HG02870 (cell line): ENCODE results near the gene LEAP2.

Experiments used
- ATAC-seq: cut with Tn5 transposase; IDR thresholded peaks from one replicate; pipeline ENCODE4 v1.9.1; 2021; ENCODE audit warnings: mild to moderate bottlenecking, moderate library complexity; ENCODE audit not compliant: unreplicated experiment

Gene LEAP2, protein sequence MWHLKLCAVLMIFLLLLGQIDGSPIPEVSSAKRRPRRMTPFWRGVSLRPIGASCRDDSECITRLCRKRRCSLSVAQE

DNA sequence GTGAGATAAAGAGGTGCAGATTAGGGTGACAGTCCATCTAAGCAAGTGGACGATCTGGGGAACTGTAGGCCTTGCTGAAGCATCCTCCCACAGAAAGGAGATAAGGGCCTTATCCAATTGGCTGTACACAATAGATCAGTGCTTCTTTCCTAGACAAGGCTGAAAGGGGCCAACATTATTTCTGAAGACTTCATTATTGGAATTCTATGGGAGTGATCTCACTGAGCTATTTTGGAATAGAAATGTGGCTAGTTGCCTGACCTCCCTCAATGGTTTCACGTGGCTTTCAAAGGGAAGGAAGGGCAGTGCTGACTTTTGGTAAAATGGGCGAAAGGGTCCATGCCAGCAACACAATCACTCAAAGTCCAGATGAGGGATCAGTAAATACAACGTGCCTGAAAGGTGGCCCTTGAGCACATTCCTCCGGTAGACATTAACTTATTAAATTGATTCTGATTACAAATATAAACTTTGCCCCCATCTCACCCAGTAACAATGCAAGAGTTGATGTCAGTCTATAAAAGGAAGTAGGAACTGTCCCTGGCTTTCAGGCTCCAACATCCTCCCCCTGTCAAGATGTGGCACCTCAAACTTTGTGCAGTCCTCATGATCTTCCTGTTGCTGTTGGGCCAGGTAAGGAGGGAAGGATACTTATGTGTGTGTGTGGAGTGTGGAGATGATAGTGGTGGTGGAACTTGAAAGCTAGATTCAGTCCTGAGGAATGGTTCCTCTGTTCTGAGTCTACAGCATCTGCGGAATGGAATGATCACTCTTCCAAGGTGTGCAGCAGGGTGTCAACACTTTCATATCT lies at the start of gene LEAP2:
Gene LEAP2, plus strand, starts transcription at position 550 of the 811 bp plus-strand sequence. Its CDS starts 27 bp downstream, at position 577.
- ATAC-seq, result no peak

DNA sequence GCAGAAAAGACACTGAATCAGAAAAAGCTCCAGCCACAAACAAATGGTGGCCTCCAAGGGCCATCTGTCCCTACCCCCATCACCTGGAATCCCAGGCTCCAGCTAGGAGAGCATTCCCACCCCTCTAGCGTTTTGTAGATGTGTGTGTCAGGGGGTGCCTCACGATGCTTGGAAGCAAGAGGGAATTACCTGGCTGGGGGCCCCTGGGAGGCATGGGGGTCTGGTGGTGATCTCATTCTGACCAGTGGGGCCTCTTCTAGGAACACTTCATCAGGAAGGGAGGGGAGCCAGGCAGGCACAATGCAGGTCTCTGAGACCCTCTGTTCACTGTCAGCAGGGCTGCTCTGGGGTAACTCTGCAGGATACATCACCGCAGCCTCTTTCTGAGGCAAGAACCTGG lies 49.0 kb upstream of the LEAP2 start:
- no peak for ATAC-seq

DNA sequence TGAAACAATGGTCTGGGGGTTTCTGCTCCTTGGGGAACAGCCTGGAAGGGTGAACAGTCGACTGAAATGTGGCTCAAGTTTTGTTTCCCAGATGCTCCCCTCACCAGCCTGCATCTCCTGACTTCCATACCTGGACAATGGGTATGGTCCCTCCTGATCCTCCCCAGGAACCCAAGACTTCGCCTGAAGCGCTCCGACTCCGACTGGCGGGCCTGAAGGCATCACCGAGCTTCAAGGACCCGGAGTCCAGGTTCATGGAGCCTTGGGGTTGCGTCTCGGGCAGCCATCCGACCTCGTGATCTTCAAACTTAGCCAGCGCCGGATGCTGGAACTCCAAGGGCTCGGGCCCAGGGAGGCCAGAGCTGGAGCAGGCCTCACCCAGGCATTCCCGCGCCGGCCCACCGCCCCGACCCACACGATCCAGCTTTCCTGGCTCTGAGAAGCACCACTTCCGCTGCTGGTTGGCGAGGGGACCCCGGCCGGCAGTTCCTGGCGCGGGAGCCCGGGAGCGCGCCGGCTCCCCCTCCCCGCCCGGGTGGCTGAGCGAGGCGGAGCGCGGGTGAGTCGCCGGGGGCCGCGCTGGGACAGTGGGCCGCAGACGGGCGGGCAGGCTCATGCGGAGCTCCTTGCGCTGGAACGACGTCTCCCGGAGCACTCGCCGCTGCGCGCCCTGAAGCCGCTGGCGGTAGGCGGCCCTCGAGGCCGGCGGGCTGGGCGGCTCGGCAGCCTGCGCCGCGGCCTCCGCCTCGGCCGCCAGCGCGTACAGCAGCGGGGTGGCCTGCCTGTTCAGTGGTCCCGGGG lies 48.2 kb upstream of the LEAP2 start:
- ATAC-seq, result no peak

DNA sequence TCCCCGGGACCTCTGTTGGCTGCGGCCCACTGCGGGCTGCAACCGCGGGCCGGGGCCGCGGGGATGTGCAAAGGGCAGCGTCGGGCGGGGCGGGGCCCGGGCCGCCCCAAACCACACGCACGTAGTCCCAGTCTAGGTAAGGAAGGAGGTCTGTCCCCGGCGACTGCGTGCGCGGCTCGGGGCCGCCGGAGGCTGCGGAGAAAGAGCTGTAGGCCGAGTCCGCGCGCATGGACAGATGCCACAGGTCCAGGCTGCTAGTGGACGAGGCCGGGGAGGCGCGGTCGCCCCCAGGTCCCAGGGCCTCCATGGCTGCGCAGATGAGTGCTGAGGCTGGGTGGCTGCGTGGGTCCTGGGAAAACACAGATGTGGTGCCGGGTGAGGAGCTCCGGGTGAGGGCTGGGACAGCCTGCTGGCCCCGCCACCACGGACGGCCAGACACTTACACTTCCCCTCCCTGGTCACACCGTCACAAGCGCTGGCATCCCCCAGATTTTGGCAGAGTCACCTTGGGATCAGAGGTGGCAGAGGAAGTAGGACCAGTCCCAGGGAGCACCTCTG lies 47.6 kb upstream of the LEAP2 start:
- ATAC-seq, result no peak

DNA sequence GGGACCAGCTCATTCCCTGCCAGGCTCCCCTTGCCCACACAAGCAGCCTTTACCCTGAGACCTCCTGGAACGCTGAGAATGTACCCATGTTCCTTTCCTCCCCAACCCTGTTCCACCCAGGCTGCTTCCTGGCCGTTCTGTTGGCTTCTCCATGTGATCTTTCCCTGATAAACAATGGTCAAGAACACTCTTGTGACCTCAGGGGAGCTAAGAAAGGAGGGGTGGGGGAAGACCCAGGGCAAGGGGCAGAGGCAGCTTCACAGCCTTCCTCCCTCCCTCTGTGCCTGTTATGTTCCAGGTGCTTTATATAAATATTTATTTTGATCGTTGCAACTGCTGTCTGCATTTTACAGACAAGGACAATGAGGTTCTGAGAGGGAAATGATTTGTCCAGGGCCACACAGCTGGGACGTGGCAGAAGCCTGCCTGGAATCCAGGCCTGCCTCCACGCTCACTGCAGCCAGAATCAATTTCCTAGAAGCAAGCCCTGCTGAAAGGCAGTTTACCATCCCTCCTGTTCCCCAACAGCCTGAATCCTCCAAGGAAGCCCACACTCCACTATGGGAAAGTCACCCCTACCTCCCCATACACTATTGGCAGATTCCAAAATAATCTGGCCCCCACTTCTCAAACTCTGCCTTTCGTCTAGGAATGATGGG lies 46.9 kb upstream of the LEAP2 start:
- ATAC-seq, result no peak

DNA sequence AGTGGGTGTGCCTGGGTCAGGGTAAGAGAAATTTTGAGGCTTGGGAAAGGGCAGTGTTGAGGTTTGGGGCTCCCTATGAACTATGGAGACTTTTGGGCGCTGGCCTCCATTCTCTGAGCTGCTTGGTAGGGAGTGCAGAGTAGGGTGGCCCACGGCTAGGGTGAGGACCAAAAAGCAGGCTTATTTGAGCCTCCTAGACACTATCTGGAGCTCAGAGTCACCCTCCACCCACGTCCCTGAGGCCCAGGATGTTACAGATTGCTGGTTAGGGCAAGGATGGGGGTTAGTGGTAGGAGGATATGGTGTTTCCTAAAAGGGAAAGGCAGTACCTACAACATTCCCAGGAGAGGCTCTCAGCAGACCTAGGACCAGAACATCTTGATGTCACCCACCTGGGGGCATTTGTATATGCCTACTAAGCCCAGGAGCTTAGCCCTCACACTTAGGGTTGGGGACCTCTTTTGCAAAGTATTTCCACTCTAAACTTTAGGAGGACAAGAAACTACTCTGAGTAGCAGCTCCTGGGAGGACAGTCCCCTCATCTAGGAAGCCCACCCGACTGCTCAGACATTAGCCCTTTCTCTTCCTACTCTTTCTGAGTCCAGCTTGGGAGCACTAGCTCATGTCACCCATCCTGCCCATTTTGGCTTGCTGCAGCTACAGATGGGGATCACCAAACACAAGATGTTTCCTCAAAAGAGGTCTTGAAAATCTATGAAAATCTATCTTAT lies 45.4 kb upstream of the LEAP2 start:
- ATAC-seq, result no peak

DNA sequence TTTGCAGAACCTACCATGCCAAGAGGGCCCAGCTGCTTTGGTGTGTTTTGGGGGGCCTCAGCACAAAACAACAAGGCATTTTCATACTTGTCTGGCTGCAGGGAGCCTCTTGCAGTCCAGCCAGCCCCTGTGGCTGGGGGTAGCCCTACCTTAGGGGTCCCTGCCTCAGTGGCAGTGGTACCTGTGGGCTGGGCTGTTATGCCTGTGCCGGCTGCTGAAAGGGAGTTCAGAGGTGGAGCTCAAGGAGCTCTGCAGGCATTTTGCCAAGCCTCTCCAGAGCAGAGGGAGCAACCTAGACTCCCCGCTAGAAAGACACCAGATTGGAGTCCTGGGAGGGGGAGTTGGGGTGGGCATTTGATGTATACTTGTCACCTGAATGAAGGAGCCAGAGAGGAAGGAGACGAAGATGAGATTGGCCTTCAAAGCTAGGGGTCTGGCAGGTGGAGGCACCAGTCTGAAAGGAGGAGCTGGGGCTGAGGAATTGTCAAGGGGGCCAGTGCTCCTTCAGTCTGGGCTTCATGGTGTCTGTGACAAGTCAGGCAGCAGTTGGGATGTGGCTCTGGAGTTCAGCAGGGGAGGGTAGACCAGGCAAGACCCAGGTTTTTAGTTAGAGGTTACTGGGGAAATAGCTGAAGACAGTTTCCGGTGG lies 44.5 kb upstream of the LEAP2 start:
- ATAC-seq, result no peak

DNA sequence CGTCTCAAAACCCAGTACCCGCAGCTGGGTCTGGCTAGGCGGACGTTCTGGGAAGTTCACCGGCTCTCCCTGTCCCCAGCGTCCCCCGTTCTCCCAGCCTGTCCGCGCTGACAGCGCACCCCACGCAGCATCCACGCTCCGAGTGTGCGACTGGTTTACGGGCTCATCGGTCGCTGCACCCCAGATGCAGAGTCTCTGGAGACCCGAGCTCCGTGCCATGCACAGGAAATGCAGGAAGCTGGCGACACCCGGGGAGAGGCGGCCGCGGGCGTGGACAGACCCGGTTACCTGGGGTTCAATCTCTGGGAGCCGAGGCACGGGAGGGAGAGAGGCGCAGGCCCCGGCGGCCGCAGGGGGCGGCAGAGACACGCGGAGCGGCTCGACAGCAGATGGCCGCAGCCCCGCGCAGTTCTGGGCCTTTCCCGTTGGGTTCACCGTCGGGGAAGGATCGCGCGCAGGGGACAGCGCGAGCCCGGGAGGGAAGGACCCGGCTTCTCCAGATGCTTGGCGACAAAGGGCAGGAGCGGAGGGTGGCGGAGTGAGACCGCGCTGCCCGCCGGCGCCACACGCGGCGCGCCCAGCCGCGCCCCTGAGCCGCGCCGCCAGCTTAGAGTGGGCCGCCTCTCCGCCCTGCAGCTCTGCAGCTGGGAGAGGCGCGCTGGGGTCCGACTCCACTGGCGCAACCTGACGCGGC lies 43.6 kb upstream of the LEAP2 start:
- ATAC-seq, result peak; percentile 62

DNA sequence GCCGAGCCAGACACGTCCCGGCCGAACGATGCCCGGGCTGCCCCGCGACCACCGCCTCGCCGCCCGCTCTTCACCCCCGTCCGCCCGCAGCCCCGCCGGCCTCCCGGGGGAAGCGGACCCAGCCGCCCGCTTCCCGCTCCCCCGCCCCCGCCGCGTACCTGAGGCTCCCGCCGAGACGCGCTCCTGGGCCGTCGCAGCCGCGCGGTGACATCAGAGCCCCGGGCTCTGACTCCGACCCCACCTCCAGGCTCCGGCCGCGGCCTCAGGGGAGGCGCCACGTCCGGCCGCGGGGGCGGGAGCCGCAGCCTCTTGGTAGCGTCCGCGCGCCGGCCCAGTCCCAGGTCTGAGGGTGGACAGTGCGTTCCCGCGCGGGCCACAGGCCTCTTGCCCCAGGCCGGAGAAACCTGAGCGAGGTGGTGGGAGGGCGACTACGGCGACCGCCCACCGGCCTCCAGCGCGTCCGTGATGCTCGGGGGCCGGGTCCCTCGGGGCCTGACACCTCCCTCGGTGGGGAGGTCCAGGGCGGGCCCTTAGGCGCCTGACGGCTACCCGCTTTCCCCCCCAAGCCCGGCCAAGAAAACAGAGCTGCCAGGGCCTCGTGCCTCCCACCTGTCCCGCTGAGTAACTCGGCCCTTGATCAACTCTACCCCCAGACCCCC lies 42.9 kb upstream of the LEAP2 start, which contains the start of gene SHROOM1:
Gene SHROOM1, minus strand, starts transcription at position 212 of the 659 bp plus-strand sequence. CDS start 4,507 bp downstream, outside the sequence.
- ATAC-seq, result peak; percentile 61

DNA sequence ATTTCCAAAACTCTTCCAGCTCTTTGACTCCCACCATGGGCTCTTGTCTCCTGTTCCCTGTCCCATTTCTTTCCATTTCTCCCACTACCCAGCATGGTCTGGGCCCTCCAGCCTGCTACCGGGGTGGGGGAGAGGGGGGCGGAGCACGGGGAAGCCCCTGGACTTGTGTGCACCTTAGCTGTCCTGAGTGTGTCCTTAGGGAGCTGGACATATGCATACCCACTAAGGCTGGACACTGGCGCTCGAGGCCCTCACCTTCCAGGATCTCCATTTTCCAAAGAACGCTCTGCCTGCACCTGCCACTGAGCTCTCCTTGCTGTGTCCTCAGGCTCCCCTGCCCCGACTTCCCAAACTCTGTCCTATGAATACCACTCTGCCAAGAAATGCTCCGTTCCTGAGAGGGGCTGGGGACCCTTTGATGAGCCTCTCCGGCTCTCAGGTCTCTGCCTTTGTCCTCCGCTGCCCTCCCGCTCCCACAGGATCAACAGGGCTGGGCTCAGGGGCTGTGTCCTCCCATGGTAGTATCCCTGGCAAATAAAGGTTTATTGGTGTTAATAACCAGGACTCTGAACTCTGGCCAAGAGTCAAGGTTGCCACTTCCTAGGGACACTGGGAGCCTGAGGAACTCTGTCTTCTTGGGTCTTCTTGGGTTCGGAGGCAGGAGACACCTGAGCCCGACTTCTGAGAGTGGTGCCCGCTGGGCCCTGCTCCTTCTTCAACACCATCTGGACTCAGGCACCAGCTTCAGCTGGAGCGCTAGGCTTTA lies 42.2 kb upstream of the LEAP2 start:
- no peak for ATAC-seq

DNA sequence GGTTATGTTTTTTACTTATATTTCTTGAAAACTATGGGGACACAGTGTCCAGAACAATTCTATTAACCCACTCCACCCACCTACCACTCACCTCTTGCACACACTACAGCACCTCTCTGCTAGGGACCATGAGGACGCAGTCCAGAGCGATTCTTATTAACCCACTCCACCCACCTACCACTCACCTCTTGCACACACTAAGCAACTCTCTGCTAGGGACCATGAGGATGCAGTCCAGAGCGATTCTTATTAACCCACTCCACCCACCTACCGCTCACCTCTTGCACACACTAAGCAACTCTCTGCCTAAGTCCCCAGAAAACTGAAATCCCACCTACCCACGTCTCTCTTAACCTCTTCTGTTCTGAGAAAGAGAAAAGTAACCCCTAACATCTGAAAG lies 40.9 kb upstream of the LEAP2 start:
- no peak for ATAC-seq

DNA sequence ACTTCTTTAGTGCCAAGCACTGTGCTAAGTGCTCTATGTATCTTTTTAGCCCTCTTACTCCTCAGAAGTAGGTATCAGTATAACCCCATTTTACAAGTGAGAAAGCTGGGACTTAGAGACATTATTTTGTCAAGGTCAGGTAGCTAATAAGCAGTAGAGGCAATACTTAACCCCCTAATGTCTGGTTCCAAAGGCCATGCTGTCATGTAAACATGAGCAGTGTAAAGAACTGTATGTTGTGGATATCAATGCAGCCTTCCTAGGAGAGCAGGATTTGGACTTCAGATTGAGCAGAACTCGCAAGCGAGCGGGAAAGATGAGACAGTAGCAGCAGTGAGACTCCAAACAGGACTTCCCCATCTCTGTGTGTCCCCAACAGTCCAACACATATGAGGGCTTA lies 39.4 kb upstream of the LEAP2 start:
- ATAC-seq, result no peak

DNA sequence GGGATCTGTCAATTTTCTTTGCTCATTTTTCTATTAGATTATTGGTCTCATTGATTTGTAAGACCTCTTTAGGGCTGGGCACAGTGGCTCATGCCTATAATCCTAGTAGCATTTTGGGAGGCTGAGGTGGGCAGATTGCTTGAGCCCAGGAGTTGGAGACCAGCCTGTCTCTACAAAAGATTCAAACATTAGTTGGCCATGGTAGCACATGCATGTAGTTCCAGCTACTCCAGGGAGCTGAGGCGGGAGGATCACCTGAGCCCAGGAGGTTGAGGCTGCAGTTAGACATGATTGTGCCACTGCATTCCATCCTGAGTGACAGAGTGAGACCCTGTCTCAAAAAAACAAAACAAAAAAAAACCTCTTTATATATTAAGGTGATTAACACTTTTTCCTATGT lies 36.6 kb upstream of the LEAP2 start:
- no peak for ATAC-seq

DNA sequence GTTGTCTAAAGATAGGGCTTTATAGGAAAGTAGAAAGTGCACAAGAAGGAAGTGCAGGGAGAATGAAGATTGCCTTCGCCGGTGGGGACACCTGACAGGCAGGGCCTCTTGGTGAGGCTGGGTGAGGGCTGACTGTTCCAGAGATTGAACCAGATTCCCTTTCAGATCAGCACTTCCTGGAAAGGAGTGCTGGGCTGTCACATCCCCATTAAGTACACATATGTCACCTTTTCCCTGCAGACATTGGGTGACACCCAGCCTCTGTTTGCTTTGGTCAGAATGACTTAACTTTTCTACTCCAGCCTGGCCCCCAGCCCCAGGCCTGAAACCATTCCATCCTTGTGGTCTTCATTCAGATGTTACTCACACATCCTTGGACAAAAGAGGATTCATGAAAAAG lies 35.6 kb upstream of the LEAP2 start:
- no peak for ATAC-seq

DNA sequence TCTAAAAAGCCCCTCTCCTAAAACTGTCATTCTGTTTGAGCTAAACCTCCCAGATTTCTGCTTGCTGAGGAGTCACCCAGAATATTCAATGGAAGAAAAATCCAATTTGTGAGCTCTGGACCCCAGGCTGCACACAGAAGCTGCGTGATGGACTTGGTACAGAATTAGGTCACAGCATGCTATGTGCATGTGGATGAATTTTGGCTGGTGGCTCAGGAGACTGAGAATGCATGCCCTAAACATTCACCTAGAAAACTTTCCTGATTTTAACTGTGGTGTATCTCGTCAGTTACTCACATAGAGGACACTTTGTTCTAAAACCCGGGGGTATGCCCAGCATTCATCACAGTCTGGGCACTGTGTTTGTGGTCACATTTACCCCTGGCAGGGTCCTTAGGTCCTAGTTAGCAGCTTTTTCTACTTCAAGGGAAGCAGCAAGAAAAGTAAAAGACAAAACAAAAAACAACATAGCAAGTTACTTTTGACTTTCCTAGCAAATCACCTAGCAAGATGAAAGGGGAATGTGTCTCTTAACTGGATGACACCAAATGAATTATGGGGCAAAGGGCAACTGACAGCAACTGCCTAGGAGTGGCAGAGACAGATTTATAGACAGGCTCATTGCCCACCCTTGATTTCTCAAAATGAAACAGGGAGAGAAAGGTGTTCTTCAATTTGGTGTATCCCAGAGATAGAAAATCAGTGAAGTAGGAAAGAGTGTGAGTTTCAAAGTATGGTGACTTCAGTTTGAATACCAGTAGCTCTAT lies 34.8 kb upstream of the LEAP2 start:
- no peak for ATAC-seq

DNA sequence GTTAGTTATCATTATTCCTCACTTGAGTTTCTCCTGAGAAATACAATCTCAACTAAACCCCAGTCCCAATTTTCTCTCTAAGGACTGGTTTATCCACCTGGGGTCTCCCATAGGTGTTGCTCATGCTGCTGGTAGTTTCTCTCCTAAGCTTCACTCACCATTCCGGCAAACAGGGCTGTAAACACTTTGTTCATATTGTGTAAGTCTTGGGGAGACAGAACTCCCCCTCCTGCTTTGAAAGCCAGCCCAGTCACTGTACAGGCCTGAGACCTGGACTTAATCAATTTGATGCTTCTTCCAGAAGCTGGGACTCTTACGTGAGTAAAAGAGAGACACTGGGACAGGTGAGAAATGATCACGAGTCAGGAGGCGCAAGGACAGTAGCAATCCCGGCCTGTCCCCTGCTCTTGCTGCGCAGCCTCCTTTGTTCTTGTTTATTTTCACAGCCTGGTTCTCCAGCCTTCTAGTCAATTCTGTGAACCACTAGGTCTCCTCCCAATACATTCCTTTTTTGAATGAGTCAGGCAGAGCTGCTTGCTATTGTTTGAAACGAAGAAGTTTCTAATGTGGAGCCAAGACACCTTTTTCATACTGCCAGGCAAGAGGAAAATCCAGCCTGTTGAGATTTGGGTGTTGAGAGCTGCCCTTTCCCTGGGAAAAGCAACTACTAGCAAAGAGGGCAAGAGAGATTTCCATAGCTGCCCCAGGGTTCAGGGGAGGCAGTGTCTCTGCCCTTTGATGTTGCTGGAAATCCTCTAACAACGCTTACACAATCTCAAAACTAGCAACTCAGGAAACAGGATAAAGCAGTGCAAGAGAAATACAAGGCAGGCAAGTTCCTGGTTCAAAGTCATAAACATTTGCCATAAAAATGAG lies 33.8 kb upstream of the LEAP2 start:
- no peak for ATAC-seq
